ENCODE results near the gene IFFO2.

Gene IFFO2

GRCh38 chr1:18967066-18967690 lies 10.7 kb upstream of the IFFO2 start:
- no peaks in the 10 kb centered on the region for H3K9me3 ChIP-seq (ENCODE audit: control insufficient read depth, insufficient read depth, low read length)
- H3K4me1 ChIP-seq (ENCODE audit: control insufficient read depth, low read length): no peaks in the 10 kb centered on the region
- TF ChIP-seq EZH2phosphoT487 (IDR thresholded peaks at IDR 0.05; ENCODE audit: borderline replicate concordance, low read length): no peak
- TF ChIP-seq, protein P1, sequence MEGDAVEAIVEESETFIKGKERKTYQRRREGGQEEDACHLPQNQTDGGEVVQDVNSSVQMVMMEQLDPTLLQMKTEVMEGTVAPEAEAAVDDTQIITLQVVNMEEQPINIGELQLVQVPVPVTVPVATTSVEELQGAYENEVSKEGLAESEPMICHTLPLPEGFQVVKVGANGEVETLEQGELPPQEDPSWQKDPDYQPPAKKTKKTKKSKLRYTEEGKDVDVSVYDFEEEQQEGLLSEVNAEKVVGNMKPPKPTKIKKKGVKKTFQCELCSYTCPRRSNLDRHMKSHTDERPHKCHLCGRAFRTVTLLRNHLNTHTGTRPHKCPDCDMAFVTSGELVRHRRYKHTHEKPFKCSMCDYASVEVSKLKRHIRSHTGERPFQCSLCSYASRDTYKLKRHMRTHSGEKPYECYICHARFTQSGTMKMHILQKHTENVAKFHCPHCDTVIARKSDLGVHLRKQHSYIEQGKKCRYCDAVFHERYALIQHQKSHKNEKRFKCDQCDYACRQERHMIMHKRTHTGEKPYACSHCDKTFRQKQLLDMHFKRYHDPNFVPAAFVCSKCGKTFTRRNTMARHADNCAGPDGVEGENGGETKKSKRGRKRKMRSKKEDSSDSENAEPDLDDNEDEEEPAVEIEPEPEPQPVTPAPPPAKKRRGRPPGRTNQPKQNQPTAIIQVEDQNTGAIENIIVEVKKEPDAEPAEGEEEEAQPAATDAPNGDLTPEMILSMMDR (IDR thresholded peaks at IDR 0.05; ENCODE audit: low read depth, low read length, poor library complexity, severe bottlenecking): no peak
- H4K20me1 ChIP-seq (ENCODE audit: control insufficient read depth, insufficient read depth, low read depth, low read length): no peaks in the 10 kb centered on the region
- H3K36me3 ChIP-seq (ENCODE audit: control insufficient read depth, low read length): no peaks in the 10 kb centered on the region
- H3K4me2 ChIP-seq (ENCODE audit: low read length): no peak overlapping the region
- H3F3A ChIP-seq (ENCODE audit: control insufficient read depth, insufficient read depth): no peaks in the 10 kb centered on the region
- H3K27ac ChIP-seq (ENCODE audit: low read depth, low read length): no peak overlapping the region
- H3K4me3 ChIP-seq (ENCODE audit: low read length): no peak overlapping the region
- peaks cover 31% of the 10 kb centered on the region for H3K27me3 ChIP-seq (ENCODE audit: control insufficient read depth, low read length)
- no peaks in the 10 kb centered on the region for H3K9me2 ChIP-seq (replicated peaks; ENCODE audit: control insufficient read depth, low read length)
- no peaks in the 10 kb centered on the region for H3K79me2 ChIP-seq (ENCODE audit: control insufficient read depth, low read length)

DNA sequence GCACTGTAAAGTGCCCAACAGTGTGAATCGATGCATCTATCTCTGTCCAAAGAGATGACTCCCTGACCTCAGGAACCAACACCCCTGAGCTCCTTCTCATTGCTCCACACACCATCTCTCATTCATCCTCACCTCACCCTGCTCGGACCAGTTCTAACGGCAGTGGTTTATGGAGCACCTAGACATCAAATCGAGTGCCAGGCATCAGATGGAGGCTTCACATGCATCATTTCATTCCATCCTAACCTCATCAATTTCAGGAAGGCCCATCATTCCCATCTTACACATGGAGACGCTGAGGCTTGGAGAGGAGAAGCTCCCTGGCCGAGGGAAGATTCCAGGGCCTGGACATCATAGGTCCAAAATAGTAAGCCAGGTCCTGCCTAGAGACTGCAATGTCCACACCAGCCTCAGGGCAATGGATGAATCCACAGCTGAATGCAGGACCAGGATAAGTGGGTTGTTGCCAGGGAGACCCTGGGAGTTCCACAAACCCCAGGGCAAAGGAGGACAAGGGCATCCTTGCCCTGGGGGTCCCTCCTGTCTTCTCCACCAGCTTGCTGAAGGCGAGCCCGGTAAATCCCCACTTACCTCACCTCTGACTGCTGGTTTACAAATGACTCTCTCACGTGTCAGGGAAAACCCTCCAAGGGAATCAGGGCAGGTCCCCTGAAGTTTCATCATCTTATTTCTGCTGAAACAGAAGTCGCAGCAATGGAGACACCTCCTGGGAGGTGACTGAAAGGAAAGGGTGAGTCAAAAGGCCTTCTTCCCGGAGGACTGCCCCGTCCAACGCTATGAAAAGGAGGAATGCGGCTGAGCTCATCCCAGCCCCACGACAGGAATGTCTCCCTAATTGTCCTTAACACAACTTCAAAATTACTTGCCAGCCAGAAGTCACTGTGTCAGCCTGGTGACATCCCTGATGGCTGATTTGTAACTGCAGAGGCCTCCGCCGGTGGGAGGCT lies 9.0 kb upstream of the IFFO2 start:
- TF ChIP-seq EZH2phosphoT487 (IDR thresholded peaks at IDR 0.05; ENCODE audit: borderline replicate concordance, low read length): 0 out of 2 replicates have a peak, but pooled peaks have one; percentile 56
- TF ChIP-seq, protein P1 (IDR thresholded peaks at IDR 0.05; ENCODE audit: low read depth, low read length, poor library complexity, severe bottlenecking): no peak
- no peaks in the 10 kb centered on the region for H3K79me2 ChIP-seq (ENCODE audit: control insufficient read depth, low read length)
- H3K27me3 ChIP-seq (ENCODE audit: control insufficient read depth, low read length): peaks cover 30% of the 10 kb centered on the region
- H3K9me2 ChIP-seq (replicated peaks; ENCODE audit: control insufficient read depth, low read length): no peaks in the 10 kb centered on the region
- no peak overlapping the region for H3K4me3 ChIP-seq (ENCODE audit: low read length)
- H3K9me3 ChIP-seq (ENCODE audit: control insufficient read depth, insufficient read depth, low read length): no peaks in the 10 kb centered on the region
- no peaks in the 10 kb centered on the region for H3K4me1 ChIP-seq (ENCODE audit: control insufficient read depth, low read length)
- H3K27ac ChIP-seq (ENCODE audit: low read depth, low read length): no peak overlapping the region
- H3K36me3 ChIP-seq (ENCODE audit: control insufficient read depth, low read length): no peaks in the 10 kb centered on the region
- no peaks in the 10 kb centered on the region for H3F3A ChIP-seq (ENCODE audit: control insufficient read depth, insufficient read depth)
- H3K4me2 ChIP-seq (ENCODE audit: low read length): no peak overlapping the region
- no peaks in the 10 kb centered on the region for H4K20me1 ChIP-seq (ENCODE audit: control insufficient read depth, insufficient read depth, low read depth, low read length)

DNA sequence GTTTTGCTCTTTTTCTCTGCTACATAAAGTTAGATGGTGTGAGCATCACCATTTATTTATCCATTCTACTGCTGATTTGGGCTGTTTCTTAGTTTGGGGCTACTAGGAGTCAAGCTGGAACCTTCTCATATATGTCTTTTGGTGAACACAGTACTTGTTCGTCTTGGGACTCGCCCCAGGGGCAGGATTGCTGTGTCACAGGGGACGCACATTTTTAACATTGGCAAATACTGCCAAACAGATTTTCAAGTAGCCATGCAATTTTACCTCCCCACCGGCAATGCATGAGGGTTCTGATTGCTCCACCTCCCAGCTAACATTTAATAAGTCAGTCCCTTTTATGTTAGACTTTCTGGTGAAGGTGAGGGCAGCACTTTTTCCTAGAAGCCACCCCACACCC lies 7.5 kb upstream of the IFFO2 start:
- TF ChIP-seq, protein P1 (IDR thresholded peaks at IDR 0.05; ENCODE audit: low read depth, low read length, poor library complexity, severe bottlenecking): no peak
- no peak for TF ChIP-seq EZH2phosphoT487 (IDR thresholded peaks at IDR 0.05; ENCODE audit: borderline replicate concordance, low read length)
- no peaks in the 10 kb centered on the region for H3K36me3 ChIP-seq (ENCODE audit: control insufficient read depth, low read length)
- no peak overlapping the region for H3K27ac ChIP-seq (ENCODE audit: low read depth, low read length)
- H3K4me3 ChIP-seq (ENCODE audit: low read length): no peak overlapping the region
- H3K27me3 ChIP-seq (ENCODE audit: control insufficient read depth, low read length): peaks cover 36% of the 10 kb centered on the region
- no peaks in the 10 kb centered on the region for H4K20me1 ChIP-seq (ENCODE audit: control insufficient read depth, insufficient read depth, low read depth, low read length)
- no peaks in the 10 kb centered on the region for H3K4me1 ChIP-seq (ENCODE audit: control insufficient read depth, low read length)
- no peaks in the 10 kb centered on the region for H3K9me2 ChIP-seq (replicated peaks; ENCODE audit: control insufficient read depth, low read length)
- no peaks in the 10 kb centered on the region for H3F3A ChIP-seq (ENCODE audit: control insufficient read depth, insufficient read depth)
- H3K4me2 ChIP-seq (ENCODE audit: low read length): no peak overlapping the region
- H3K79me2 ChIP-seq (ENCODE audit: control insufficient read depth, low read length): no peaks in the 10 kb centered on the region
- H3K9me3 ChIP-seq (ENCODE audit: control insufficient read depth, insufficient read depth, low read length): no peaks in the 10 kb centered on the region

All from DOHH2 (cell line).